T follicular helper cell (primary cell): ENCODE results near the gene UAP1L1.
A peak's percentile ranks its signal among the peaks of the same experiment; 100 is the strongest.
"Not testable (repeated sequence)": the region's sequence is repeated elsewhere in the genome, so short reads cannot be mapped to it uniquely, and the experiment has no call there.

Experiments
- DNase-seq: peaks from one replicate; pipeline ENCODE4 v3.0.0-alpha.2; 2020; ENCODE audit warnings: low read depth

UAP1L1 gene

GRCh38 chr9:137115394-137116026 is 38.2 kb downstream of the UAP1L1 start:
- DNase-seq: no peak

GRCh38 chr9:137116027-137116507 is 38.8 kb downstream of the UAP1L1 start:
- no peak for DNase-seq

GRCh38 chr9:137116728-137117127 is 39.4 kb downstream of the UAP1L1 start:
- no peak for DNase-seq

- no peak for DNase-seq
These were observed 40.0 kb downstream of the UAP1L1 start for GRCh38 chr9:137117269-137117731.

GRCh38 chr9:137118092-137118603 is 40.8 kb downstream of the UAP1L1 start:
- not testable (repeated sequence) for DNase-seq

GRCh38 chr9:137121927-137122795 is 44.8 kb downstream of the UAP1L1 start:
- DNase-seq: not testable (repeated sequence)

- DNase-seq: not testable (repeated sequence)
These were observed 45.6 kb downstream of the UAP1L1 start for GRCh38 chr9:137122796-137123467.

- DNase-seq: no peak
These were observed 46.1 kb downstream of the UAP1L1 start for GRCh38 chr9:137123468-137123837.

GRCh38 chr9:137123952-137124462 is 46.7 kb downstream of the UAP1L1 start:
- DNase-seq: not testable (repeated sequence)

GRCh38 chr9:137126786-137127185 is 49.5 kb downstream of the UAP1L1 start:
- DNase-seq: no peak

GRCh38 chr9:137127301-137128157 is 50.2 kb downstream of the UAP1L1 start:
- no peak for DNase-seq

- DNase-seq: no peak
These were observed 51.0 kb downstream of the UAP1L1 start for GRCh38 chr9:137128158-137128861.

GRCh38 chr9:137128862-137129455 is 51.6 kb downstream of the UAP1L1 start:
- DNase-seq: no peak

GRCh38 chr9:137129456-137130175 is 52.3 kb downstream of the UAP1L1 start:
- DNase-seq: peak; percentile 85

- no peak for DNase-seq
These were observed 52.9 kb downstream of the UAP1L1 start for GRCh38 chr9:137130176-137130755.
